Measurements from ENCODE around the gene SPTA1. TPM values are rescaled to one million over a fixed set of nuclear protein-coding genes. Genes with fewer than 3 reads are reported as not detected.

The SPTA1 gene
- polyA plus RNA-seq, 1 donor (not counting 4 experiments of a cell fraction or from before 2014, with no cell fraction given): not detected

DNA sequence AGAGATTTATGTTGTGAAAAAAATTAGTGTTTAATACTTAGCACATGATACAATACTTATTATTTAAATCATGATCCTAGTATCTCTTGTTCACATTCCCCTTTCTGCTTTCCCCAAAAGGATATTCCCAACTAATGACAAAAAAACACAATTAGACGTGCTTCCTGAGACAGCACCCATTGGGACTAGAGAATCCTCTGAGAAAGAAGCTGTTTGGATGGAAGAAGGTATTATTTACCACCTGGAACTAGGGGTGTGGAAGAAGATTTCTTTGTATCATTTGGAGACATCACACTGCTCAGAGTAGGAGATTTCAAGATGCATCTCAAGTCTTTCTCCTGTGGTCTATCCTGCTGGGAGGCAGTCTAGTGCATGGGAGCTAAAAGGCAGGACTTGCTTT lies 81.5 kb downstream of the SPTA1 start, which contains the start of gene OR10Z1:
Gene OR10Z1 (plus strand): TSS at position 301 of the 400 bp plus-strand sequence. CDS start 1,171 bp downstream, outside the sequence.
- Histone ChIP-seq H3K4me1 (ENCODE audit: control insufficient read depth, extremely low read depth, insufficient read depth, low read length) (no peaks in the 10 kb centered on the region), H2AFZ (ENCODE audit: control insufficient read depth, low read length) (no peak within 1 kb of the TSS), H3K4me3 (ENCODE audit: control insufficient read depth in 2 of 3, extremely low read depth in 1 of 3, insufficient read depth in 2 of 3, low read depth in 1 of 3, low read length in 3 of 3) (no peak within 1 kb of the TSS), H3K4me2 (ENCODE audit: control insufficient read depth, extremely low read depth, insufficient read depth, low read depth, low read length) (no peak within 1 kb of the TSS), H3K9me1 (ENCODE audit: control insufficient read depth, extremely low read depth, insufficient read depth, low read length) (no peaks in the 10 kb centered on the region), H3K27ac (ENCODE audit: control insufficient read depth, insufficient read depth, low read length) (no peak within 1 kb of the TSS), H3K27me3 (ENCODE audit: control insufficient read depth, extremely low read depth, insufficient read depth, low read length) (no peaks in the 10 kb centered on the region), H4K20me1 (ENCODE audit: control insufficient read depth, extremely low read depth, insufficient read depth, low read length) (no peaks in the 10 kb centered on the region), H3K79me2 (ENCODE audit: control insufficient read depth, insufficient read depth, low read length) (no peaks in the 10 kb centered on the region), H3K9me3 (ENCODE audit: control insufficient read depth, low read depth, low read length) (no peaks in the 10 kb centered on the region), H3K36me3 (ENCODE audit: control insufficient read depth in 2 of 2, extremely low read depth in 1 of 2, insufficient read depth in 2 of 2, low read length in 2 of 2) (no peaks in the 10 kb centered on the region), H3K9ac (ENCODE audit: control insufficient read depth, extremely low read depth, insufficient read depth, low read length) (no peak within 1 kb of the TSS)
- FAIRE-seq: no peak
- dilution Hi-C loops (cut with MboI; ENCODE audit: extremely low pct_ligation_motif_present, low sequenced_read_pairs): no loop called here
- TF ChIP-seq EZH2 (IDR thresholded peaks at IDR 0.05; ENCODE audit: low read length): no peak
- TF ChIP-seq, protein P1, sequence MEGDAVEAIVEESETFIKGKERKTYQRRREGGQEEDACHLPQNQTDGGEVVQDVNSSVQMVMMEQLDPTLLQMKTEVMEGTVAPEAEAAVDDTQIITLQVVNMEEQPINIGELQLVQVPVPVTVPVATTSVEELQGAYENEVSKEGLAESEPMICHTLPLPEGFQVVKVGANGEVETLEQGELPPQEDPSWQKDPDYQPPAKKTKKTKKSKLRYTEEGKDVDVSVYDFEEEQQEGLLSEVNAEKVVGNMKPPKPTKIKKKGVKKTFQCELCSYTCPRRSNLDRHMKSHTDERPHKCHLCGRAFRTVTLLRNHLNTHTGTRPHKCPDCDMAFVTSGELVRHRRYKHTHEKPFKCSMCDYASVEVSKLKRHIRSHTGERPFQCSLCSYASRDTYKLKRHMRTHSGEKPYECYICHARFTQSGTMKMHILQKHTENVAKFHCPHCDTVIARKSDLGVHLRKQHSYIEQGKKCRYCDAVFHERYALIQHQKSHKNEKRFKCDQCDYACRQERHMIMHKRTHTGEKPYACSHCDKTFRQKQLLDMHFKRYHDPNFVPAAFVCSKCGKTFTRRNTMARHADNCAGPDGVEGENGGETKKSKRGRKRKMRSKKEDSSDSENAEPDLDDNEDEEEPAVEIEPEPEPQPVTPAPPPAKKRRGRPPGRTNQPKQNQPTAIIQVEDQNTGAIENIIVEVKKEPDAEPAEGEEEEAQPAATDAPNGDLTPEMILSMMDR (optimal IDR thresholded peaks at IDR 0.05 in 1 of 3, IDR thresholded peaks at IDR 0.05 in 1 of 3, conservative IDR thresholded peaks at IDR 0.05 in 1 of 3; ENCODE audit: extremely low read depth in 1 of 3, insufficient read depth in 2 of 3, low read length in 3 of 3): no peak
- no peak for DNase-seq (ENCODE audit: low read depth, low spot score)

DNA sequence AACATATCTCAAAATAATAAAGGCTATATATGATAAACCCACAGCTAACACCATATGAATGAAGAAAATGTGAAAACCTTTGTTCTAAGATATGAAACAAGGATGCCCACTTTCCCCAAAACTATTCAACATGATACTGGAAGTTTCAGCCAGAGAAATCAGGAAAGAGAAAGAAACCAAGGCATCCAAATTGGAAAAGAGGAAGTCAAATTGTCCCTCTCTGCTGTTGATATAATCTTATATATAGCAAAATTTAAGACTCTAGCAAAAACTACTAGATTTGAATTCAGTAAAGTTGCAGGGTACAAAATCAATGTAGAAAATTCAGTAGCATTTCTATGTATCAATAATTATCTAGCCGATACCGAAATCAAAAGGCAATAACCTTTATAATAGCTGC lies 85.8 kb downstream of the SPTA1 start:
- dilution Hi-C loops (cut with MboI; ENCODE audit: extremely low pct_ligation_motif_present, low sequenced_read_pairs): no loop called here
- no peaks in the 10 kb centered on the region for H3K9me3 ChIP-seq (ENCODE audit: control insufficient read depth, low read depth, low read length)
- no peaks in the 10 kb centered on the region for H3K36me3 ChIP-seq (ENCODE audit: control insufficient read depth in 2 of 2, extremely low read depth in 1 of 2, insufficient read depth in 2 of 2, low read length in 2 of 2)
- no peaks in the 10 kb centered on the region for H3K4me1 ChIP-seq (ENCODE audit: control insufficient read depth, extremely low read depth, insufficient read depth, low read length)
- no peaks in the 10 kb centered on the region for H3K27me3 ChIP-seq (ENCODE audit: control insufficient read depth, extremely low read depth, insufficient read depth, low read length)
- H3K79me2 ChIP-seq (ENCODE audit: control insufficient read depth, insufficient read depth, low read length): no peaks in the 10 kb centered on the region
- DNase-seq (ENCODE audit: low read depth, low spot score): no peak
- H3K27ac ChIP-seq (ENCODE audit: control insufficient read depth, insufficient read depth, low read length): no peak overlapping the region
- no peaks in the 10 kb centered on the region for H3K9me1 ChIP-seq (ENCODE audit: control insufficient read depth, extremely low read depth, insufficient read depth, low read length)
- H3K9ac ChIP-seq (ENCODE audit: control insufficient read depth, extremely low read depth, insufficient read depth, low read length): no peak overlapping the region
- H3K4me2 ChIP-seq (ENCODE audit: control insufficient read depth, extremely low read depth, insufficient read depth, low read depth, low read length): no peak overlapping the region
- H4K20me1 ChIP-seq (ENCODE audit: control insufficient read depth, extremely low read depth, insufficient read depth, low read length): no peaks in the 10 kb centered on the region
- TF ChIP-seq, protein P1 (optimal IDR thresholded peaks at IDR 0.05 in 1 of 3, IDR thresholded peaks at IDR 0.05 in 1 of 3, conservative IDR thresholded peaks at IDR 0.05 in 1 of 3; ENCODE audit: extremely low read depth in 1 of 3, insufficient read depth in 2 of 3, low read length in 3 of 3): no peak
- no peak for TF ChIP-seq EZH2 (IDR thresholded peaks at IDR 0.05; ENCODE audit: low read length)
- no peak for FAIRE-seq
- H2AFZ ChIP-seq (ENCODE audit: control insufficient read depth, low read length): no peak overlapping the region
- no peak overlapping the region for H3K4me3 ChIP-seq (ENCODE audit: control insufficient read depth in 2 of 3, extremely low read depth in 1 of 3, insufficient read depth in 2 of 3, low read depth in 1 of 3, low read length in 3 of 3)
